Keratinocyte (primary cell): ENCODE data around the gene TMEM231.

Experiments used
- EZH2 ChIP-seq: IDR thresholded peaks from one replicate; pipeline ENCODE4 v1.6.1; 2012; ENCODE audit warnings: inconsistent platforms, mild to moderate bottlenecking, low read length, moderate library complexity
- TF ChIP-seq, protein P1 (sequence below), 3 experiments: IDR thresholded peaks in 1 of 3; conservative IDR thresholded peaks in 1 of 3; optimal IDR thresholded peaks in 1 of 3; 2 replicates in 2 of 3; 3 replicates in 1 of 3; pipeline versions ENCODE3 to v1.5.1; 2011; ENCODE audit warnings: low read length in 3 of 3, mild to moderate bottlenecking in 3 of 3, moderate library complexity in 2 of 3, control low read depth in 1 of 3, inconsistent platforms in 1 of 3; ENCODE audit not compliant: insufficient read depth in 2 of 3; ENCODE audit errors: extremely low read depth in 1 of 3

DNA sequence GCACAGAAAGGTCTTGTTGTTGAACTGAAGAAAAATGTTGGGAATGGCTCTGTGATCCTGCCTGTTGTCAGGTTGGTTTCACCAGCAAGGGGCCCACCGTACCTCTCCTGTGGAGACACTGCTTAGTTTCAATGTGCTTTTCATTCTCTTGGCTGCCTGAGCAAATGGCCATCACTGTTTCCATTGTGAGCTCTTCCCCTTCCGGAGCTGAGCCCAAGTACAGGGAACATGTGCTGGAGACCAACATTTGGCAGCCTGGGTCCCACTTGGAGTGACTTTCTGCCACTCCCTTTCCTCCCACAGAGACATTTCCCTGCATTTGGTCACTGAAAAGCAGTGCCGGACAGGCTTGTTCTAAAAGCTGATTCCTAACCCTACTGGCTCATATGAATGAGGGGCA lies 33.3 kb upstream of the TMEM231 start:
- TF ChIP-seq EZH2: no peak
- TF ChIP-seq, protein P1, sequence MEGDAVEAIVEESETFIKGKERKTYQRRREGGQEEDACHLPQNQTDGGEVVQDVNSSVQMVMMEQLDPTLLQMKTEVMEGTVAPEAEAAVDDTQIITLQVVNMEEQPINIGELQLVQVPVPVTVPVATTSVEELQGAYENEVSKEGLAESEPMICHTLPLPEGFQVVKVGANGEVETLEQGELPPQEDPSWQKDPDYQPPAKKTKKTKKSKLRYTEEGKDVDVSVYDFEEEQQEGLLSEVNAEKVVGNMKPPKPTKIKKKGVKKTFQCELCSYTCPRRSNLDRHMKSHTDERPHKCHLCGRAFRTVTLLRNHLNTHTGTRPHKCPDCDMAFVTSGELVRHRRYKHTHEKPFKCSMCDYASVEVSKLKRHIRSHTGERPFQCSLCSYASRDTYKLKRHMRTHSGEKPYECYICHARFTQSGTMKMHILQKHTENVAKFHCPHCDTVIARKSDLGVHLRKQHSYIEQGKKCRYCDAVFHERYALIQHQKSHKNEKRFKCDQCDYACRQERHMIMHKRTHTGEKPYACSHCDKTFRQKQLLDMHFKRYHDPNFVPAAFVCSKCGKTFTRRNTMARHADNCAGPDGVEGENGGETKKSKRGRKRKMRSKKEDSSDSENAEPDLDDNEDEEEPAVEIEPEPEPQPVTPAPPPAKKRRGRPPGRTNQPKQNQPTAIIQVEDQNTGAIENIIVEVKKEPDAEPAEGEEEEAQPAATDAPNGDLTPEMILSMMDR (optimal IDR thresholded peaks at IDR 0.05 in 1 of 3, IDR thresholded peaks at IDR 0.05 in 1 of 3, conservative IDR thresholded peaks at IDR 0.05 in 1 of 3; ENCODE audit: extremely low read depth in 1 of 3, insufficient read depth in 2 of 3, low read length in 3 of 3): no peak
